ENCODE results near the gene PCNX2. TPM values are rescaled to one million over a fixed set of nuclear protein-coding genes. Genes with fewer than 3 reads are reported as not detected.

The PCNX2 gene
- total and polyA plus RNA-seq, 9 donors = 5.7 to 26.0 (median 18.9) TPM

DNA sequence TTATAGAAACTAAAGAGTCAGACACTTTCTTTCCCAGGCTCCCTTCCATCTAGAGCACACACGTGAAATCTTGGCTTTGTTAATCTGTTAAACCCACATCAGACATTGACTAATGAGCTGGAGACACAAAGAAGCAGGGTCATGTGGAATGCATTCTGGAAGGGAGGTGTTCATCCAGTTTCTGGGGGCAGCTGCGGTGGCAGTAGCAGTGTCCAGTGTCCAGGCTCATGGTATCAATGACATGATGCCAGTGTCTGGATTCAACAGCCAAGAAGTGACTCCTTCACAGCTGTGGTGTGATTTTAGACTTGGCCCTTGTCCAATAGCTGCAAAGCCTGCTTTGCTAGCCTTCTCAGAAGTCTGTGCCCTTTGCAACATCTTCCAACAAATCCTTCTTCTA lies 249.9 kb downstream of the PCNX2 start:
- no peak for TF ChIP-seq POLR2A (IDR thresholded peaks at IDR 0.05)
- TF ChIP-seq CTCF (IDR thresholded peaks at IDR 0.05) = no peak
- TF ChIP-seq EP300 (IDR thresholded peaks at IDR 0.05) = no peak
- no peaks in the 10 kb centered on the region for H3K27me3 ChIP-seq
- H3K27ac ChIP-seq = no peak overlapping the region
- H3K36me3 ChIP-seq = no peaks in the 10 kb centered on the region
- no peak overlapping the region for H3K4me3 ChIP-seq
- H3K9me3 ChIP-seq = no peaks in the 10 kb centered on the region
- 64 to 76% (median 69%) methylated on average over 2 of the region's 2 CpGs for WGBS, 3 donors
- no peak for DNase-seq
- intact Hi-C loops (cut with DNase I) = no loop called here
- H3K4me1 ChIP-seq (ENCODE audit: insufficient read depth) = no peaks in the 10 kb centered on the region

GRCh38 chr1:233042834-233043233 lies 252.7 kb downstream of the PCNX2 start:
- Histone ChIP-seq H3K36me3 (no peaks in the 10 kb centered on the region), H3K27me3 (no peaks in the 10 kb centered on the region), H3K4me1 (ENCODE audit: insufficient read depth) (no peaks in the 10 kb centered on the region), H3K27ac (no peak overlapping the region), H3K4me3 (no peak overlapping the region), H3K9me3 (no peaks in the 10 kb centered on the region)
- intact Hi-C loops (cut with DNase I) = no loop called here
- TF ChIP-seq CTCF (IDR thresholded peaks at IDR 0.05) (no peak), POLR2A (IDR thresholded peaks at IDR 0.05) (no peak), EP300 (IDR thresholded peaks at IDR 0.05) (no peak)
- WGBS, 3 donors = 93 to 96% (median 95%) methylated on average over 3 of the region's 3 CpGs
- no peak for DNase-seq

DNA sequence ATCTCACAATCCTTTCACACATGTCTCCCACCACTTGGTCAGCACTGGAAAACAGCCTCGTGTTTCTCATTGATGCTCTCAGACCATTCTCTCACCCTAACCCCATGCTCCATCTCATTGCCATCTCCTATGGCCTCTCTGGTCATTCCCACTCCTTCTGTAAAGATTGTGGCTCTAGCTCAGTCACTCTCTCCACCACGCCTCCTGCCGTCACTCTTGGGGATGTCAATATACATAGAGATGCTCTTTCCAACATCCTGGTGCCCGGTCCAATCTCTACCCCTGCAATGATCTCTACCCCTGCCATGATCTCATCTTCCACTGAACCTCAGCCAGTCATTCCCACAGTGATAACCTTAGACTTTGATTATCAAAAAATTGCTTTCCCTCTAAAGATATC lies 255.0 kb downstream of the PCNX2 start:
- no peaks in the 10 kb centered on the region for H3K36me3 ChIP-seq
- H3K27ac ChIP-seq = no peak overlapping the region
- H3K27me3 ChIP-seq = no peaks in the 10 kb centered on the region
- H3K4me3 ChIP-seq = no peak overlapping the region
- WGBS, 3 donors = 96 to 99% (median 98%) methylated on average over 4 of the region's 4 CpGs
- TF ChIP-seq CTCF (IDR thresholded peaks at IDR 0.05) (no peak), POLR2A (IDR thresholded peaks at IDR 0.05) (no peak), EP300 (IDR thresholded peaks at IDR 0.05) (no peak)
- intact Hi-C loops (cut with DNase I) = no loop called here
- DNase-seq = no peak
- no peaks in the 10 kb centered on the region for H3K9me3 ChIP-seq
- no peaks in the 10 kb centered on the region for H3K4me1 ChIP-seq (ENCODE audit: insufficient read depth)

GRCh38 chr1:233038581-233038980 lies 256.9 kb downstream of the PCNX2 start:
- Histone ChIP-seq H3K27ac (no peak overlapping the region), H3K9me3 (no peaks in the 10 kb centered on the region), H3K4me1 (ENCODE audit: insufficient read depth) (no peaks in the 10 kb centered on the region), H3K4me3 (no peak overlapping the region), H3K27me3 (no peaks in the 10 kb centered on the region), H3K36me3 (no peaks in the 10 kb centered on the region)
- no peak for TF ChIP-seq CTCF (IDR thresholded peaks at IDR 0.05)
- no peak for TF ChIP-seq EP300 (IDR thresholded peaks at IDR 0.05)
- no peak for TF ChIP-seq POLR2A (IDR thresholded peaks at IDR 0.05)
- intact Hi-C loops (cut with DNase I) = no loop called here
- no peak for DNase-seq

GRCh38 chr1:233037843-233038242 lies 257.7 kb downstream of the PCNX2 start:
- Histone ChIP-seq H3K4me1 (ENCODE audit: insufficient read depth) (peaks cover 1% of the 10 kb centered on the region), H3K27ac (no peak overlapping the region), H3K36me3 (no peaks in the 10 kb centered on the region), H3K9me3 (no peaks in the 10 kb centered on the region), H3K4me3 (no peak overlapping the region), H3K27me3 (no peaks in the 10 kb centered on the region)
- no peak for DNase-seq
- no peak for TF ChIP-seq CTCF (IDR thresholded peaks at IDR 0.05)
- TF ChIP-seq POLR2A (IDR thresholded peaks at IDR 0.05) = no peak
- no peak for TF ChIP-seq EP300 (IDR thresholded peaks at IDR 0.05)
- intact Hi-C loops (cut with DNase I) = no loop called here
